ENCODE data around the gene SLC16A10.

The SLC16A10 gene, protein sequence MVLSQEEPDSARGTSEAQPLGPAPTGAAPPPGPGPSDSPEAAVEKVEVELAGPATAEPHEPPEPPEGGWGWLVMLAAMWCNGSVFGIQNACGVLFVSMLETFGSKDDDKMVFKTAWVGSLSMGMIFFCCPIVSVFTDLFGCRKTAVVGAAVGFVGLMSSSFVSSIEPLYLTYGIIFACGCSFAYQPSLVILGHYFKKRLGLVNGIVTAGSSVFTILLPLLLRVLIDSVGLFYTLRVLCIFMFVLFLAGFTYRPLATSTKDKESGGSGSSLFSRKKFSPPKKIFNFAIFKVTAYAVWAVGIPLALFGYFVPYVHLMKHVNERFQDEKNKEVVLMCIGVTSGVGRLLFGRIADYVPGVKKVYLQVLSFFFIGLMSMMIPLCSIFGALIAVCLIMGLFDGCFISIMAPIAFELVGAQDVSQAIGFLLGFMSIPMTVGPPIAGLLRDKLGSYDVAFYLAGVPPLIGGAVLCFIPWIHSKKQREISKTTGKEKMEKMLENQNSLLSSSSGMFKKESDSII

DNA sequence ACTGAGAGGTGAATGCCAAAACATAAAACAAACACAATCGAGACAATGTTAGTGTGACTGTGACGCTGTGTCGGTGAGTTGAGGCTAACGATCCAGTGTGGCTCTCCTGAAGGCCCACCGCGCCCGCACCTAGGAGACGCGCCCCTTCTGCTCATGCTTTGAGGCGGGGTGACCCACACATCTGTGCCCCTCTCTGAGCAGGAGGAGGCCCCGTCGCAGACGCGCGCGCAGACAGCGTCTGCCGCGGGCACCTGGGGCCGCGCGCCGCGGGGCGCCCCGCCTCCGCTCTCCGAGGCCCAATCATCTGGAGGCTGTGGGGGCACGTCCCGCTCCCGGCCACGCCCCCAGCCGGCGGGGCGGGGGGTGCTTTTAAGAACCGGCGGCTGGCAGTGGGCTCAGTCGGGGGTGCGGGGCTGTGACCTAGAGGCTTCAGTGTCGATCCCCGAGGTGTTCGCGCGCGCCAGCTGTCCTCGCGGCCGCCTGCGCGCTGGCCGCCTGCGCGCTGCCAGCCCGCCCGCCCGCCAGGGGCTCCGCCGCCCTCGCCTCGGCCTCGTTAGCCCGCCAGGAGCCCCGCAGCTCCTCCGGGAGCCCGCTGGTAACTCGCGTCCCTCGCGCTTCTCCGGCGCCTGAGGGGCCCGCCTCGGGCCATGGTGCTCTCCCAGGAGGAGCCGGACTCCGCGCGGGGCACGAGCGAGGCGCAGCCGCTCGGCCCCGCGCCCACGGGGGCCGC is at the start of gene SLC16A10:
SLC16A10 (plus strand) TSS at position 398 of the 730 bp plus-strand sequence; CDS start at position 648, 250 bp downstream.
- H3K27me3 ChIP-seq (replicated peaks; ENCODE audit: control insufficient read depth, insufficient read depth, low read length), result no peaks in the 10 kb centered on the region
- no peaks in the 10 kb centered on the region for H3K36me3 ChIP-seq (ENCODE audit: control insufficient read depth, insufficient read depth, low read length)
- peak within 1 kb of the TSS; percentile 69 for H3K4me3 ChIP-seq (replicated peaks; ENCODE audit: low read depth, low read length)
- DNase-seq (ENCODE audit: extremely low read depth, insufficient read length), result peak; percentile 92
- TF ChIP-seq, protein P1, sequence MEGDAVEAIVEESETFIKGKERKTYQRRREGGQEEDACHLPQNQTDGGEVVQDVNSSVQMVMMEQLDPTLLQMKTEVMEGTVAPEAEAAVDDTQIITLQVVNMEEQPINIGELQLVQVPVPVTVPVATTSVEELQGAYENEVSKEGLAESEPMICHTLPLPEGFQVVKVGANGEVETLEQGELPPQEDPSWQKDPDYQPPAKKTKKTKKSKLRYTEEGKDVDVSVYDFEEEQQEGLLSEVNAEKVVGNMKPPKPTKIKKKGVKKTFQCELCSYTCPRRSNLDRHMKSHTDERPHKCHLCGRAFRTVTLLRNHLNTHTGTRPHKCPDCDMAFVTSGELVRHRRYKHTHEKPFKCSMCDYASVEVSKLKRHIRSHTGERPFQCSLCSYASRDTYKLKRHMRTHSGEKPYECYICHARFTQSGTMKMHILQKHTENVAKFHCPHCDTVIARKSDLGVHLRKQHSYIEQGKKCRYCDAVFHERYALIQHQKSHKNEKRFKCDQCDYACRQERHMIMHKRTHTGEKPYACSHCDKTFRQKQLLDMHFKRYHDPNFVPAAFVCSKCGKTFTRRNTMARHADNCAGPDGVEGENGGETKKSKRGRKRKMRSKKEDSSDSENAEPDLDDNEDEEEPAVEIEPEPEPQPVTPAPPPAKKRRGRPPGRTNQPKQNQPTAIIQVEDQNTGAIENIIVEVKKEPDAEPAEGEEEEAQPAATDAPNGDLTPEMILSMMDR (IDR thresholded peaks at IDR 0.05; ENCODE audit: insufficient read depth, low read length, poor library complexity, severe bottlenecking), result no peak

DNA sequence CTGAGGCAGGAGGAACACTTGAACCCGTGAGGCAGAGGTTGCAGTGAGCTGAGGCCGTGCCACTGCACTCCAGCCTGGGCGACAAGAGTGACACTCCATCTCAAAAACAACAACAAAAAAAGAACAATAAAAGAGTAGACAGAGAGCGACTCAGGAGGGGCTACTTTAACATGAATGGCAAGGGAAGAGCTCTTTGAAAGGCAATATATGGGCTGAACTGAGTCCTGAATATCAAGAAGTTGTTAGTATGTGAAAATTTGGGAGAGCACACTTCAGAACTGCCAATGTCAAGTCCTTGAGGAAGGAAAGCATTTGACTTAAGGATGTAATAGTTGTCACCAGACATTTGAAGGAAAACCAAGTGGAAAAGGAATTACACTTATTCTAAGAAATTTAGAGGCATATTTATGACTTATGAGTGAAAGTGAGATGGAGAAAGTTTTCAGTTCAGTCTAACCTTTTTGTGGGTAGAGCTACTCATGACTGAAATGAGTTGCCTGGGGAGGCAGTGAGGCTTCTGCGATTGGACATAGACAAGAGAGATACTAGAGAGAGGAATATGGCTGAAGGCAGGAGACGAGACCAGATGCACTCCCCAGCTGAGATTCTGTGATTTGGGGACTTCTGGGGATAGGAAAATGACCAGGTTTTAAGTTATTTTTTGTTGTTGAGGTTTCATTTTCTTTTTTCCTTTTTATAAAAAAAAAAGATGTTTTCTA is 48.6 kb upstream of the SLC16A10 start:
- H3K4me3 ChIP-seq (replicated peaks; ENCODE audit: low read depth, low read length), result no peak overlapping the region
- TF ChIP-seq, protein P1 (IDR thresholded peaks at IDR 0.05; ENCODE audit: insufficient read depth, low read length, poor library complexity, severe bottlenecking), result no peak
- H3K27me3 ChIP-seq (replicated peaks; ENCODE audit: control insufficient read depth, insufficient read depth, low read length), result no peaks in the 10 kb centered on the region
- H3K36me3 ChIP-seq (ENCODE audit: control insufficient read depth, insufficient read depth, low read length), result no peaks in the 10 kb centered on the region
- DNase-seq (ENCODE audit: extremely low read depth, insufficient read length), result no peak

DNA sequence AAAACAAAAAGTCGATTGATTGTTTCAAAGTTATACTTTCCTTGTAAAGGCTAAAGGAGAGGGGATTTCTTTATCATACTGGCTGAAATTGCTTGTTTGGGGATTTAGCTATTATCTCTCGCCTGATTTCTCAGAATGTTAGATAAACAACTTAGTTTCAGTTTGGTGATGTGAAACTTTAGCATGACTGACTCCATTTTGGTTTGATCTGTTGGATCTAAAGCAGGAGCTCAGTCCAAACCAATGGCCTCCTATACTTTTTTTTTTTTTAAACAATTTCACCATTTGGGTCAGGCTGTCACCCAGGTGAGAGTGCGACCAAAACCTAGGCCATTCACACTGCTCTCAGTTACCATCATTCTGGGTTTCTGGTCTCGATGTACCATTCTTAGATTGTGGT is 45.4 kb upstream of the SLC16A10 start:
- TF ChIP-seq, protein P1 (IDR thresholded peaks at IDR 0.05; ENCODE audit: insufficient read depth, low read length, poor library complexity, severe bottlenecking), result no peak
- H3K36me3 ChIP-seq (ENCODE audit: control insufficient read depth, insufficient read depth, low read length), result no peaks in the 10 kb centered on the region
- H3K27me3 ChIP-seq (replicated peaks; ENCODE audit: control insufficient read depth, insufficient read depth, low read length), result no peaks in the 10 kb centered on the region
- H3K4me3 ChIP-seq (replicated peaks; ENCODE audit: low read depth, low read length), result no peak overlapping the region
- no peak for DNase-seq (ENCODE audit: extremely low read depth, insufficient read length)

DNA sequence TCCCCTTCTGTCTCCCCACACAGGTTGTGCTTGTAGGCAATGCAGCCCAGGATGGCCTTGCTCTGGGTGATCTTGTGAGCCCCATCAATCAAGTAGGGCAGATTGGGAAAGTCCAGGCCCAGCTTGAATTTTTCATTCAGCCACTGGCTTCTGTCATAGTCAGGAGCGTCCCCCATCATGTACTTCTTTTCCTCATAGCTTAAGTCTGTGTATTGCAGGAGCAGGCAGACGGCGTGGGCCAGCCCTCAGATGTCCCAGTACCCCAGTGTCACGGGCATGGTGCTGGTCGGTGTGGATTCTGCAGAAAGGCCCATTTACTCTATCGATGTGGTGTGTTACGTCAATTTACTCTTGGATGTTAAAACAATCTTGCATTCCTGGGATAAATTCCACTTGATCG is 40.1 kb upstream of the SLC16A10 start:
- DNase-seq (ENCODE audit: extremely low read depth, insufficient read length), result no peak
- TF ChIP-seq, protein P1 (IDR thresholded peaks at IDR 0.05; ENCODE audit: insufficient read depth, low read length, poor library complexity, severe bottlenecking), result no peak
- no peaks in the 10 kb centered on the region for H3K27me3 ChIP-seq (replicated peaks; ENCODE audit: control insufficient read depth, insufficient read depth, low read length)
- no peak overlapping the region for H3K4me3 ChIP-seq (replicated peaks; ENCODE audit: low read depth, low read length)
- H3K36me3 ChIP-seq (ENCODE audit: control insufficient read depth, insufficient read depth, low read length), result no peaks in the 10 kb centered on the region

DNA sequence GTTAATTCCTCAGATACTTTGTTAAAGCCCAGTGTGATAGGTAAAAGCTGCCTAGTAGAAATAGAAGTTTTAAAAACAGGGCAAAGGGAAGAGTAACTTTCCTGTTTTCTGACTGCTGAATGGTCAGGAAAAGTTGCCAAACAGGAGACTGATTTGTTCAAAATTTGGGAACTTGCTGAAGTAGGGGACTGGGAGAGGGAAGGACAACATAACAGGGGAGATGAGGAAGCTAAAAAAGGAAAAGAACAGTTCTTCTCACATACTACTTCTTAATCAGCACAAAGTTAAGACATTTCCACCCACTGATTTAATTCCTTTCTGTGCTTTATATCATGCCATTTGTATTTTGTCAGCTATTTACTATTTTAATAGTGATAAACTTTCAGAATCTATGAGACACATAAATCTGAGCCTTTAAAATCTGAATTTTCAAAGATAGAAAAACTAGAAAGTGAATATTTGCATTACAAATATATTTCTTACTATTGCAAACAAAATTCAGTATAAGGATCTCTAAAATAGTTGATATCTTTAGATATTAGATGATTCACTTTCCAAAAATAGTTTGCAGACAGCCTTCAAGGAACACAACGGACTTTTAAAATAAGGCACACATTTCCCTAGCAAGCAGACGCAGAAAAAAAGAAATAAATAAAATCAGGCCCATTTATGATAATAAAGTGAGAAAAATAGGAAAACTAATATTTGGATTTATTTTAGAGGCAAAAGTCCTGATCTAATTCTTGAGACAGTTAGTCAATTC is 36.9 kb upstream of the SLC16A10 start:
- no peak for DNase-seq (ENCODE audit: extremely low read depth, insufficient read length)
- Histone ChIP-seq H3K36me3 (ENCODE audit: control insufficient read depth, insufficient read depth, low read length) (no peaks in the 10 kb centered on the region), H3K4me3 (replicated peaks; ENCODE audit: low read depth, low read length) (no peak overlapping the region), H3K27me3 (replicated peaks; ENCODE audit: control insufficient read depth, insufficient read depth, low read length) (no peaks in the 10 kb centered on the region)
- TF ChIP-seq, protein P1 (IDR thresholded peaks at IDR 0.05; ENCODE audit: insufficient read depth, low read length, poor library complexity, severe bottlenecking), result no peak

Measured in GM06990 (cell line).